ENCODE measurements around the gene SHC3.

Gene SHC3

DNA sequence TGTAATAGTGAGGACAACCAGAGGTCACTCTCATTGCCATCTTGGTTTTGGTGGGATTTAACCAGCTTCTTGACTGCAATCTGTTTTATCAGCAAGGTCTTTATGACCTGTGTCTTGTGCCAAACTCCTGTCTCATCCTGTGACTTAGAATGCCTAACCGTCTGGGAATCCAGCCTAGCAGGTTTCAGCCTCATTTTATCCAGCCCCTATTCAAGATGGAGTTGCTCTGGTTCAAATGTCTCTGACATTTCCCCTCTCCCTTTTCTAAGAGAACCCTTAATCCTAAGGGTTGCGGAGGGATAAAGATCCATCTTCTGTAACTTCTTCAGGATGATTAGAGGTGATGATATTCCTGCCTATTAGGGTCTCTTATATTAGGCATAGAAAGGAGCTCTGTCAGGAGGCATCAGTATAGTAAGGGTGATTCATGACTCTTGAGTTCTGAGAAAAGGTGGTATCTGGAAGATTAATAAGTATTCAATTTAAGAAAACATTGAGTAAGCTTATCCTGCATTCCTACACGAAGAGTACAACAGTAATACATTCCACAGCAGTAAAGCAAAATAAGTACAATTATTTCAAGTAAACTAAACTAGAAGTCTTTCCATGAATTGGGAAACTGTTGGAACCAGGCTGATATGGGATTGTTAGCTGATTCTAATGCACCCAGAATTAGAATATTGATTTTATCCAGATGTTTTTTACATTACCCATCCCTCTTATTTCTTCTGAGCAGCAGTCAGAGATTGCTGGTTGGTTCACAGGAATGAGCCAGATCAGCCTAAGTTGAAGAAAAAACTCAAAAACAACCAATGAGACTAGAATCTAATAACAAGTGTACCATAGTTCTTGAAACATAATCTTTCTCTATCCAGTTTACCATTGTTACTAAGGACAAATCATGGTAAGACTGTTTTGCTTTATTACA lies 39.9 kb downstream of the SHC3 start:
- TF ChIP-seq SIN3A (IDR thresholded peaks at IDR 0.05; ENCODE audit: borderline replicate concordance, insufficient read depth, low read length) (no peak), REST (IDR thresholded peaks at IDR 0.05; ENCODE audit: insufficient read depth in 1 of 2, low read depth in 2 of 2, low read length in 2 of 2) (no peak), TAF1 (IDR thresholded peaks at IDR 0.05; ENCODE audit: borderline replicate concordance, insufficient read depth, low read length) (no peak), FOXP2 (optimal IDR thresholded peaks at IDR 0.05; ENCODE audit: borderline replicate concordance, extremely low read depth, extremely low read length, insufficient read depth) (no peak), POLR2AphosphoS5 (IDR thresholded peaks at IDR 0.05; ENCODE audit: low read depth, low read length) (no peak)

- no peak for TF ChIP-seq POLR2AphosphoS5 (IDR thresholded peaks at IDR 0.05; ENCODE audit: low read depth, low read length)
- no peak for TF ChIP-seq FOXP2 (optimal IDR thresholded peaks at IDR 0.05; ENCODE audit: borderline replicate concordance, extremely low read depth, extremely low read length, insufficient read depth)
- TF ChIP-seq SIN3A (IDR thresholded peaks at IDR 0.05; ENCODE audit: borderline replicate concordance, insufficient read depth, low read length): no peak
- no peak for TF ChIP-seq REST (IDR thresholded peaks at IDR 0.05; ENCODE audit: insufficient read depth in 1 of 2, low read depth in 2 of 2, low read length in 2 of 2)
- TF ChIP-seq TAF1 (IDR thresholded peaks at IDR 0.05; ENCODE audit: borderline replicate concordance, insufficient read depth, low read length): no peak
Observed at GRCh38 chr9:89137542-89138462, 40.8 kb downstream of the SHC3 start.

- TF ChIP-seq REST (IDR thresholded peaks at IDR 0.05; ENCODE audit: insufficient read depth in 1 of 2, low read depth in 2 of 2, low read length in 2 of 2) (no peak), SIN3A (IDR thresholded peaks at IDR 0.05; ENCODE audit: borderline replicate concordance, insufficient read depth, low read length) (no peak)
Observed at GRCh38 chr9:89135591-89136166, 42.9 kb downstream of the SHC3 start.

- TF ChIP-seq POLR2AphosphoS5 (IDR thresholded peaks at IDR 0.05; ENCODE audit: low read depth, low read length) (no peak), REST (IDR thresholded peaks at IDR 0.05; ENCODE audit: insufficient read depth in 1 of 2, low read depth in 2 of 2, low read length in 2 of 2) (no peak), TAF1 (IDR thresholded peaks at IDR 0.05; ENCODE audit: borderline replicate concordance, insufficient read depth, low read length) (no peak), FOXP2 (optimal IDR thresholded peaks at IDR 0.05; ENCODE audit: borderline replicate concordance, extremely low read depth, extremely low read length, insufficient read depth) (no peak), SIN3A (IDR thresholded peaks at IDR 0.05; ENCODE audit: borderline replicate concordance, insufficient read depth, low read length) (no peak)
Observed at GRCh38 chr9:89134709-89135108, 43.9 kb downstream of the SHC3 start.
